ENCODE data around the gene NRGN. TPM values are rescaled to one million over a fixed set of nuclear protein-coding genes. Genes with fewer than 3 reads are reported as not detected.
A peak's percentile ranks its signal among the peaks of the same experiment; 100 is the strongest.

The NRGN gene
- total RNA-seq, result 2.7 TPM

GRCh38 chr11:124739479-124740276 is at the start of gene NRGN:
Gene NRGN, plus strand, starts transcription at chr11:124739942. Its CDS starts 143 bp downstream, at chr11:124740085.
- peak; percentile 87 for DNase-seq

DNA sequence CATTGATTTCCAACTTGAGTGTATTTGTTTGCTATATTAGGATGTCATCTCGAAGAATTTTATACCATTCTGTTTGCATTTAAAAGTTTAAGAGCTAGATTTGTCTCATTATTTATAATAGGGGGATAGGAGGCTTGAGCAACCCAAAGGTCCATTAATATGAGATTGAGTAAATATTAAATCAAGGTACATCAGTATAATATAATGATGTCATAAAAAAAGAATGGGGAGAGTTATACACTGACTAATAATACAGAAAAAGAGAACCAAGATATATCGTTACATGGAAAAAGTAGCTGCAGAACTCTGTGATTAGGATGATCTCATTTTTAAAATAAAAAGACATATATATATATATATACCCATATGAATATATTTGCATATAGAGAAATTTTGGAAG is 46.6 kb upstream of the NRGN start:
- DNase-seq, result no peak

GRCh38 chr11:124699547-124699946 is 40.2 kb upstream of the NRGN start:
- no peak for DNase-seq

DNA sequence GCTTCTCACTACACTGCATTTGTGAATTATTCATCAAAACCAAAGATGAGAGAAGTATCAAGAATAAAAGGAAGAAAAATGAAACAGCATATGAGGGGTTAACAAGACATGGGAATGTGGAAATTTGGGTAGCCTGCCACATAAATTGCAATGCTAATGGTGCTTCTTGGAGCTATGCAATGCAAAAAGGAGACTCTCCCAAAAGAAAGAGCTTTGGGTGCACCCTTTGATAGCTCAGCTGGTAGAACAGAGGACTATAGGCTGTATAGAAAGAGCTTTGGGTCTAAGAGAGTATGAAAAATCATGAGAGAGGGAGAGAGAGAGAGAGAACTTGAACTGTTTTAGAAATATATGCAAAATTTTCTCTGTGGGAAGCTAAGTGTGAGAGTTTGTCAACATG is 39.7 kb upstream of the NRGN start:
- no peak for DNase-seq

- DNase-seq, result no peak
Observed at GRCh38 chr11:124707829-124708228, 31.9 kb upstream of the NRGN start.

DNA sequence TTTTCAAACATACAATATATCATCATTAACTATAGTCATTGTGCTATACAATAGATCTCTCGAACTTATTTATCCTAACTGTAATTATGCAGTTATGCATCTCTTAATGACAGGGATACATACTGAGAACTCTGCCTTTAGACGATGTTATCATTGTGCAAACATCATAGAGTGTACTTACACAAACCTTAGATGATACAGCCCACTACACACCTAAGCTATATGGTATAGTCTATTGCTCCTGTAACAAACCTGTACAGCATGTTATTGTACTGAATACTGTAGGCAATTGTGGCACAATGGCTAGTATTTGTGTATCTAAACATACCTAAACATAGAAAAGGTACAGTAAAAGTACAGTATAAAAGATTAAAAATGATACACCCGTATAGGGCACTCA is 27.4 kb upstream of the NRGN start:
- DNase-seq, result no peak

DNA sequence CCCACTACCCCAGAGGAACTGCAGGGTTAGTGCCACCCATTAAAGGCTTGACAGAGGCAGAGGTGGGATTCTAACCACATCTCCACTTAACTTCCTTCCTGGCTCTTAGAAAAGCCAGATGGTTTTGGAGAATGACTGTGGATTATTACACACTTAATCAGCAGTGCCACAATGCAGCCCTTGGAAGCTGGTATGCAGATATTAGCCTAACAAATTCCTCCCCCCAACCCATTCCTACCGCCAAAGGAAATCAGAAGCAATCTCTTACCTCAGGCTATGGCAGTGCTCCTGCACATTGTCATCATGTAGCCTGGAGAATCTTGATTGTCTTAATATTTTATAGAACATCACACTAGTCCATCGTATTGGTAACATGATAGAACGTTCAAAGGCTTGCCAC is 23.2 kb upstream of the NRGN start:
- no peak for DNase-seq

- no peak for DNase-seq
Observed at GRCh38 chr11:124717421-124717785, 22.3 kb upstream of the NRGN start.

- DNase-seq, result no peak
Observed at GRCh38 chr11:124717786-124718651, 21.7 kb upstream of the NRGN start.

- no peak for DNase-seq
Observed at GRCh38 chr11:124718801-124719200, 20.9 kb upstream of the NRGN start.

DNA sequence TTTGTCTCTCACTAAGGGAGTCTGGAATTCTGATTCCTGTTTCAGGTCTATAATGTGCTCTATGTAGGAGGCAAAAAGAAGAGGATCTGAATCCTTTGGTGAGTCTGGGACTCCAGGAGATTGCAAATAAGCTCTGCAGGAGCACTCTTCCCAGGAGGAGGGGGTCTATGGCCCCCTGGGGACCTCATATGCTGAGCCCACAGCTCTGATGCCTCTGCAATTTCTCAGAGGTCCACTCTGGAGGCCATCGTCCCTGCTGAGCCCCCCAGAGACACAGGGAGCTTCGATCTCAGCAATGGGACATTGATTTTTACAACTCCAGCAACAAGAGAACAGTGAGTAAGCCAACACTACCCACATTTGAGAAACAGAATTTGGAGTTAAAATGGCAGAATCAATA is 20.2 kb upstream of the NRGN start:
- no peak for DNase-seq

- DNase-seq, result no peak
Observed at GRCh38 chr11:124722176-124722575, 17.6 kb upstream of the NRGN start.

DNA sequence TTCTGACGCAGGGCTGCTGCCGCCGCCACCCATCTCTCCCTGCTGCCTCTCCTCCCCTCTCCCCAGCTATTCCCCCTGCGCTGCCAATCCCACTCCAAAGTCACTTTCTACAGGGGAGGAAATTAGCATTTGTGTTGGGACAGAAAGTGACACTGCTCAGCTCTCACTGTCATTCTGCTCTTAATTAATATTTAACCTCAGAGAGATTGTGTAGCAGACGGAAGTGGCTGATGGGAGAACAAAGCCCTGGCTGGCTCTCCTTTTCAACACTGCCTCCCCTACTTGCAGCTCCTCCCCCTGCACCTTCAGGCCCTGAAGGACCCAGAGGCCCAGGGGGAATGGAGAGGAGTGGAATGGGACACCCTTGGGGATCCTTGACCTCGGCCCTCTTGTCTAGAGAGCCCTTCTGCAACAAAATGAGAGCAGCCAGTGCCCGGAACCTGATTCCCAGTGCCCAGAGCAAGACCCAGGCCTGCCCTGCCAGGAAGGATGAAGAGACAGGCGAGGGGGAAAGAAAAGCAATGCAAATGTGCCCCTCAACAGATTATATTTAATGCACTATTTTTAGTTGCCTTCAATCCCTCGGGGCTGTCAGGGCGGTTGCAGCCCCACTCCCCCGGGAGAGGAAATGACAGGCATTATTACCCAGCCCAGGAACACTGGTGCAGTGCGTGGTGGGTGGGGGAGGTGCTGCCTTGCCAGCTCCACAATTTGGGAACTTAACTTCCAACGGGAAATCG is 14.6 kb upstream of the NRGN start:
- DNase-seq, result no peak

GRCh38 chr11:124725719-124726105 is 14.0 kb upstream of the NRGN start:
- peak; percentile 54 for DNase-seq

DNA sequence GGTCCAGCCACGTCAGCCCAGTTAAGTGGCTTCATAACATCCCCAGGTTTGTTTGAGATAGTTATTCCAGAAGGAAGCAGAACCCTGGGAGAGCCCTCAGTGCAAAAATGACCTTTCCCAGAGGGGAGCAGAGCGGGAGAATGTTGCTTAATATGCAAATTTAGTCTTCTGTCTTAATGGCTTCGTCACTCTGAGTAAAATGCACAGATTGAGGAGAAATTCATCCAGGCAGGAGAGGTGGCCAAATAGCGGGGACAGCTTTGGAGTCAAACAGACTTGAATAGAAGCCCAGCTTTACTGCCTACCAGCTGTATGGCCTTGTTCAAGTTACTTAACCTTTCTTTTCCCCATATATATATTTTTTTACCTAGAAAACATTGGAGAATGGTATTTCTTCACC is 12.3 kb upstream of the NRGN start:
- no peak for DNase-seq

- no peak for DNase-seq
Observed at GRCh38 chr11:124728134-124728533, 11.6 kb upstream of the NRGN start.

DNA sequence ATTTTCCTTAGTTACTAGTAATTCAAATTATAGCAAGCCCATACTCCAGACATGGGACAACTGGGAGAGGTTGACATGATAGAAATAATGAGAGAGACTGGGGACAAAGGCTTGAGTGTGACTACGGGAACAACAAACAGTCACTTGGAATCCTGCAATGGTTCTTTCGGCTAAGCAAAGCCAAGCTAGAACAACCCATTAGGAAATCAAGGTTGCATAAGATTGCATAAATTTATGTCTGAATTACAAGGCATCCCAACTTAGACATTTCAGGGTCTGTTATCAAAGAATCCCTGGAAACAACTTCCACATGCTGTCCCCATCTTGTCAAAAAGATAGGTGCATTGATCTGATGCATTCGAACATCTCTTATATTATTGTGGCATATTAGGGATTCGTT is 10.2 kb upstream of the NRGN start:
- no peak for DNase-seq

DNA sequence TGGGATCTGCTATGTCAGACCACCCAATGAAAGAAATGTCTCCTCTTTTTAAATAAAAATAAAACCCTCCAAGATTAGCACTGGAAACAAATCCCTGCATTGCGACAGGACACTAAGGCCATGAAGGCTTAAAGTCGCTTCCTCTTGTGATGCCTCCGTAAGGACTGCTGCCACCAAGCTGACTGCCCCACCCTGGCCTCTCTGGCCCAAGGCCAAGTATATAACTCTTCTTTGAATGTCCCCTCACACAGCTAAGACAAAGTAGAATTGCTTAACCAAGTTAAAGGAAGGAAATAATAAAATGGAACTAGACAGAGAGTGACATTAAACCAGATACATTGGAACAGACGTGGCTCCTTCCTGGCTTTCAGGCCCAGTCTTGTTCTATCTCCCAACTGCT is 7.5 kb upstream of the NRGN start:
- no peak for DNase-seq

- no peak for DNase-seq
Observed at GRCh38 chr11:124736736-124737135, 3.0 kb upstream of the NRGN start.

- no peak for DNase-seq
Observed at GRCh38 chr11:124737638-124738305, 2.0 kb upstream of the NRGN start.

GRCh38 chr11:124738713-124739478 is 846 bp upstream of the NRGN start:
- no peak for DNase-seq

Data from occipital lobe (tissue), 2 donors.